Measurements from ENCODE around the gene ARRDC1. TPM values are rescaled to one million over a fixed set of nuclear protein-coding genes. Genes with fewer than 3 reads are reported as not detected.
"Not testable (repeated sequence)": the region's sequence is repeated elsewhere in the genome, so short reads cannot be mapped to it uniquely, and the experiment has no call there.

ARRDC1 gene
- total RNA-seq, 1 experiment from 2014 or later = 32.6 TPM

- no peak for DNase-seq (ENCODE audit: extremely low read depth, low read depth)
Observed at GRCh38 chr9:137583347-137583746, 22.1 kb upstream of the ARRDC1 start.

DNA sequence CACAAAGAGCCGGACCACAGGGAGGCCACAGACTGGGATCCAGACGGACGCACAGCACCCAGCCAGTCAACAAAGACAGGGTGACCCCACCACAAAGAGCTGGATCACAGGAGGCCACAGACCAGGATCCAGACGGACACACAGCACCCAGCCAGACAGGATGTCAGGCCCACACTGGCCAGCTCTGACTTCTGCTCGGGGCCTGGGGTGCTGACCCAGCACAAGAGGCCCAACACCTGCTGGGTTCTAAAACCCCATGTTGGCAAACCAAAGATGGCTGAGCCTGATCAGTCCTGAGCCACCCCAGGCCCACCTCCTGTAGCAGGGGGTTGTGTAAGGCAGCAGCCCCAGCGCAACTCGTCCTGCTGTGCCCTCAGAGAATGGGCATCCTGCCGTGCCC, 21.5 kb upstream of the ARRDC1 start:
- no peak for DNase-seq (ENCODE audit: extremely low read depth, low read depth)

- no peak for DNase-seq (ENCODE audit: extremely low read depth, low read depth)
Observed at GRCh38 chr9:137586854-137587253, 18.6 kb upstream of the ARRDC1 start.

GRCh38 chr9:137588311-137588710, 17.2 kb upstream of the ARRDC1 start:
- DNase-seq (ENCODE audit: extremely low read depth, low read depth) = no peak

- DNase-seq (ENCODE audit: extremely low read depth, low read depth) = no peak
Observed at GRCh38 chr9:137588891-137589290, 16.6 kb upstream of the ARRDC1 start.

GRCh38 chr9:137589441-137590122, 15.9 kb upstream of the ARRDC1 start:
- no peak for DNase-seq (ENCODE audit: extremely low read depth, low read depth)

DNA sequence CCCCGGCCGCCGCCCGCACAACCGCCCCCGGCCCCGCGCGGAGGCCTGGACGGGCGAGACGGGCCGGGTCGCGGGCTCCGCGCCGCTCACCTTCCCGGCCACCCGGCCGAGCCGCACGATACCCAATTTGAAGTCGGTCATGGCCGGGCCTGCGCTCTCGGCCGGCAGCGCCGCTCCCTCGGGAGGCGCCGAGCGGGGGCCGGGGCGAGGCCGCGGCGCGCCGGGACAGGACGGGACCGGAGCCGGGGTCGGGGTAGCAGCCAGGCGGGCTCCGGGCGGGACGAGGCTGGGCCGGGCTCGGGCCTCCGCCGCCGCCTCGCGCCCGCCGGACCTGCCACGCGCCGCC, 15.4 kb upstream of the ARRDC1 start:
- no peak for DNase-seq (ENCODE audit: extremely low read depth, low read depth)

GRCh38 chr9:137590469-137591383, 14.8 kb upstream of the ARRDC1 start, which contains the start of gene ZMYND19:
Gene ZMYND19 (minus strand): TSS chr9:137590512. CDS start chr9:137590263, 249 bp downstream.
- DNase-seq (ENCODE audit: extremely low read depth, low read depth) = peak; percentile 86

GRCh38 chr9:137592767-137593166, 12.7 kb upstream of the ARRDC1 start:
- no peak for DNase-seq (ENCODE audit: extremely low read depth, low read depth)

DNA sequence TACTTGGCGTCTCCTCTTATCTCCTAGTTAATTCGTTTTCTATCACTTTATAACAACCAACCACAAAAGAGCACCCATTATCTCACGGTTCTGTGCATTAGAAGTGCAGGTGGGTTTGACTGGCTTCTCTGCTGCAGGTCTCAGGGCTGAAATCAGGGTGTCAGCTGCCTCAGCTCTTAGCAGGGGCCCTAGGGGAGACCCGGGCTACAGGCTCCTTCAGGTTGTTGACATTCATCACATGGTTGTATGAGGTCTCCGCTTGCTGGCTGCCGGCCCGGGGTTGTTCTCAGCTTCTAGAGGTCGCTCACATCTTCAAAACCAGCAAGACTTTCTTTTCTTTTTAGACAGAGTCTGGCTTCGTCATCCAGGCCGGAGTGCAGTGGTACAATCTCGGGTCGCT, 12.3 kb upstream of the ARRDC1 start:
- no peak for DNase-seq (ENCODE audit: extremely low read depth, low read depth)

- not testable (repeated sequence) for DNase-seq (ENCODE audit: extremely low read depth, low read depth)
Observed at GRCh38 chr9:137596577-137596976, 8.9 kb upstream of the ARRDC1 start.

DNA sequence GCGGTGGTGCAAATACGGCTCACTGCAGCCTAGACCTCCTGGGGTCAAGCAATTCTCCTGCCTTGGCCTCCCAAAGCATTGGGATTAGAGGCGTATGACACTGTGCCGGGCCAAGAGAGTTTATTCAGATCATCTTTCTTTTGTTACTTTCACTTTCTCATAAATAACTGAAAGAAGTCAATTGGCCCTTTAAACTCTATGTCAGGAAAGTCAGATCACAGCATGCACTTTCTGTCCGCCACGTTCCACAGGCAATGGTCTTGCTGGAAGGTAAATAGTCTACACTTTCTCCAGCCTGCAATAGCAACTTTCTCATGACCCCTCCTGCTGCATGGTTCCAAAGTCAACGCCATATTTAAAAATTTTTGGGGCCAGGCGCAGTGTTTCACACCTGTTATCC, 6.5 kb upstream of the ARRDC1 start:
- DNase-seq (ENCODE audit: extremely low read depth, low read depth) = no peak

- DNase-seq (ENCODE audit: extremely low read depth, low read depth) = no peak
Observed at GRCh38 chr9:137602661-137603060, 2.8 kb upstream of the ARRDC1 start.

DNA sequence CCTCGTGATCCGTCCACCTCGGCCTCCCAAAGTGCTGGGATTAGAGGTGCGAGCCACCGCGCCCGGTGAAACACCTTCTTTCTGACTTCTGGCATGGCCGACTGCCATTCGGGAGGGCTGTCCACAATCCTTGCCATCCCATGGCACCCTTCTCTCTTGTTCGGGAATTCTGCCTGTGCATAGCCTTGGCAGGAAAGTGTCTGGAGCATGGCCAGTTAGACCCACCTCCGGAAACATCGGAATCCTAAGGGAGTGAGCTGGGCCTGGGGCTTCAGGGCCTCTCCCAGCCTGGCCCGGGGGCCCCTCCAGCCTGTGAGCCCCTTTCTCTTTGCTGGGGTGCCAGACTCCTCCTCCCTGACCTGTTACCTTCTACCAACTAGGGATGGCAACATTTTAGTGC, 1.6 kb upstream of the ARRDC1 start:
- no peak for DNase-seq (ENCODE audit: extremely low read depth, low read depth)

DNA sequence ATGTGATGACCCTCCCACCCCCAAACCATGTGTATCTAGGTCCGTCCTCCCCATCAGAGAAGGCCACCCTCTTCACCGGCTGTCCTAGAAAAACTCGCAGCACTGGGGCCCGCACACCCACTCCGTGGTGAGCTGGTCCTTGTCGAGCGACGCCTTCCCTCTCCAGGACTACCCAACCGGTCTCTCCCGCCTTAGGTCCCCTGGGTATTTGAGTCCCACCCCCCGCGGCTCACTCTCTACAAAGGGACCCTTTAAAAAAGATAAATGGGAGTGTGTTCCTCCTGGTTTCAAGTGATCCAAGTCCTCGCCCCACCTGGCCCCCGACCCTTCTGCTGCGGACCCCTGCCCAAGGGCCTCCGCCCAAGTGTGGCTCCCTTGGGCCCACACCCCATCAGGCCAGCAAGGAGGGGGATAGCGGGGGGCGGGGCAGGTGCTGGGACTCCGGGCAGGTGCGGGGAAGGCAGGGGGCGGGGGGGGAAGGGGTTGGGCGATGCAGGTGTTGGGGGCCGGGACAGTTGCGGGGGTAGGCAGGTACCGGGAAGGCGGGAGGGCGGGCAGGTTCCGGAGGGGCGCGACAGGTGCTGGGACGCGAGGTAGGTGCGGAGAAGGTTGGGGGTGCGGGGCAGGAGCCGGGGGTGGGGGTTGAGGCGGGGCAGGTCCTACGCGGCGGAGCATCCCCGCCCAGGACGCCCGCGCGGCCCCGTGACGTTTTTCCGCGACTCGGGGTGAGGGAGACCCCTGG, 970 bp upstream of the ARRDC1 start:
- DNase-seq (ENCODE audit: extremely low read depth, low read depth) = no peak

- DNase-seq (ENCODE audit: extremely low read depth, low read depth) = no peak
Observed at GRCh38 chr9:137606005-137606621, 627 bp downstream of the ARRDC1 start.

DNA sequence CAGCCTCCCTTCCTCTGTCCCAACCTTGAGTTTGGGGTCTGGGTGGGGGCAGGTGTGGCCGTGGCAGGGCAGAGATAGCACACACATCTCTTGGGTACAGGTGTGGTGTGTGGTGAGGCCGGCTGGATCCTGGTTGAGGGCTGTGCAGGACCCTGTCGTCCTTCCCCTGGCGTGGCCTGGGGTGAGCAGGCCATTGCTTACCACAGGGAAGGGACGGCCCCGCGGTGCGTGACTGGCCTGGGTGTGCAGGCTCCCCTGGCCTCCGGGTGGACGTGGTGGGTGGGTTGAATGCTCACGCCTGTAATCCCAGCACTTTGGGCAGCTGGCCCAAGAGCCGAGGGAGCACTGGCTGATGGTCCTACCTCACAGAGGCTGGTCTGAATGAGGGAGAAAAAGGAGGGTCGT, 1.2 kb downstream of the ARRDC1 start:
- no peak for DNase-seq (ENCODE audit: extremely low read depth, low read depth)

DNA sequence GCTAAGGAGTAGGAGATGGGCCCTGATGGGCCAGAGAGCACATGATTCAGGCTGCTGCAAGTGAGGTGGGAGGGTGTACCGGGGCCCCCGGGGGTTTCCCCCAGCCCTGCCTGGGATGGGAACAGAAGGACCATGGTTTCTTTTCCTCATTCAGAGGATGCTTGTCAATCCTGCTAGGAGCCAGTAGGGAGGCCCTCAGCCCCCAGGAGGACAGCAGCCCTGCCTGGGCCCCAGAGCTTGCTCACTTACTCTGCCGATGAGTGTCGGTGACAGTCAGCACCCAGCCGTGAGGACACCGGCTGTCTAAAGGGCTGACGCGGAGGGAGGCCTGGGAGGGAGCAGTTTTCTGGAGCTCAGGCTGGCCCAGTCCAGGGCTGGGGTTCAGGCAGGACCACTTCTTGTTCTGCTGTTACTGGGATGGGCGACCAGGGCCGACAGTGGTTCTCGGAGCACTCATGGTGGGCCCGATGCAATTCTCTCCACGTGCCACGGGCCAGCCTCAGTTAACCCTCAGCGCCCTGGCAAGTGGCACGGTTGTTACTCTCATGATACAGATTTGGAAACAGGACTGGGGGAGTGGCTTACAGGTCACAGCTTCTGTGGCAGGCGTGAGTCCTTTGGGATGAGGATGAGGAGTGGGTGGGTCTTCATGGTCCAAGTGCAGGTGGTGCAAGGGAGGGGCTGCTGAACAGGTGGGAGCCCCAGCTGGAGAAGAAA, 1.8 kb downstream of the ARRDC1 start:
- DNase-seq (ENCODE audit: extremely low read depth, low read depth) = no peak

GRCh38 chr9:137610944-137611343, 5.5 kb downstream of the ARRDC1 start:
- no peak for DNase-seq (ENCODE audit: extremely low read depth, low read depth)

All from NCI-H460 (cell line).